ENCODE results near the gene GLRA3.
"Not testable (repeated sequence)": the region's sequence is repeated elsewhere in the genome, so short reads cannot be mapped to it uniquely, and the experiment has no call there.

GLRA3 gene

GRCh38 chr4:174853629-174854028 is 24.6 kb upstream of the GLRA3 start:
- H3K4me1 ChIP-seq (ENCODE audit: insufficient read depth, low read length): no peaks in the 10 kb centered on the region

GRCh38 chr4:174848596-174848995 is 19.5 kb upstream of the GLRA3 start:
- Histone ChIP-seq H3K36me3 (ENCODE audit: insufficient read depth, low read length) (no peaks in the 10 kb centered on the region), H3K9me3 (ENCODE audit: control insufficient read depth, insufficient read depth, low read length) (no peaks in the 10 kb centered on the region), H3K9ac (ENCODE audit: low read depth, low read length) (no peak overlapping the region), H3K4me1 (ENCODE audit: insufficient read depth, low read length) (no peaks in the 10 kb centered on the region)

More at GRCh38 chr4:174853629-174854028, 24.6 kb upstream of the GLRA3 start:
- Histone ChIP-seq H3K9me3 (ENCODE audit: control insufficient read depth, insufficient read depth, low read length) (no peaks in the 10 kb centered on the region), H3K36me3 (ENCODE audit: insufficient read depth, low read length) (no peaks in the 10 kb centered on the region), H3K9ac (ENCODE audit: low read depth, low read length) (no peak overlapping the region)

- no peaks in the 10 kb centered on the region for H3K9me3 ChIP-seq (ENCODE audit: control insufficient read depth, insufficient read depth, low read length)
- H3K9ac ChIP-seq (ENCODE audit: low read depth, low read length): no peak overlapping the region
- H3K36me3 ChIP-seq (ENCODE audit: insufficient read depth, low read length): no peaks in the 10 kb centered on the region
- no peaks in the 10 kb centered on the region for H3K4me1 ChIP-seq (ENCODE audit: insufficient read depth, low read length)
These were observed 18.9 kb upstream of the GLRA3 start for GRCh38 chr4:174847801-174848427.

GRCh38 chr4:174835536-174835935 is 6.5 kb upstream of the GLRA3 start:
- H3K4me1 ChIP-seq (ENCODE audit: insufficient read depth, low read length): no peaks in the 10 kb centered on the region
- no peaks in the 10 kb centered on the region for H3K36me3 ChIP-seq (ENCODE audit: insufficient read depth, low read length)
- no peaks in the 10 kb centered on the region for H3K9me3 ChIP-seq (ENCODE audit: control insufficient read depth, insufficient read depth, low read length)
- no peak overlapping the region for H3K9ac ChIP-seq (ENCODE audit: low read depth, low read length)

- no peaks in the 10 kb centered on the region for H3K4me1 ChIP-seq (ENCODE audit: insufficient read depth, low read length)
- H3K36me3 ChIP-seq (ENCODE audit: insufficient read depth, low read length): no peaks in the 10 kb centered on the region
- no peaks in the 10 kb centered on the region for H3K9me3 ChIP-seq (ENCODE audit: control insufficient read depth, insufficient read depth, low read length)
- no peak overlapping the region for H3K9ac ChIP-seq (ENCODE audit: low read depth, low read length)
These were observed 5.4 kb upstream of the GLRA3 start for GRCh38 chr4:174834477-174834876.

- Histone ChIP-seq H3K9me3 (ENCODE audit: control insufficient read depth, insufficient read depth, low read length) (no peaks in the 10 kb centered on the region), H3K4me1 (ENCODE audit: insufficient read depth, low read length) (no peaks in the 10 kb centered on the region), H3K9ac (ENCODE audit: low read depth, low read length) (no peak overlapping the region), H3K36me3 (ENCODE audit: insufficient read depth, low read length) (no peaks in the 10 kb centered on the region)
These were observed 2.4 kb downstream of the GLRA3 start for GRCh38 chr4:174826660-174827059.

- no peaks in the 10 kb centered on the region for H3K36me3 ChIP-seq (ENCODE audit: insufficient read depth, low read length)
- H3K9ac ChIP-seq (ENCODE audit: low read depth, low read length): no peak overlapping the region
- peaks cover 8% of the 10 kb centered on the region; the same call in 1 of the 2 replicates for H3K4me1 ChIP-seq (ENCODE audit: insufficient read depth, low read length)
- peaks cover 5% of the 10 kb centered on the region; the same call in 1 of the 2 replicates for H3K9me3 ChIP-seq (ENCODE audit: control insufficient read depth, insufficient read depth, low read length)
These were observed 13.8 kb downstream of the GLRA3 start for GRCh38 chr4:174815282-174815681.

- H3K36me3 ChIP-seq (ENCODE audit: insufficient read depth, low read length): no peaks in the 10 kb centered on the region
- H3K9ac ChIP-seq (ENCODE audit: low read depth, low read length): no peak overlapping the region
- H3K4me1 ChIP-seq (ENCODE audit: insufficient read depth, low read length): peaks cover 9% of the 10 kb centered on the region; the same call in 1 of the 2 replicates
- H3K9me3 ChIP-seq (ENCODE audit: control insufficient read depth, insufficient read depth, low read length): peaks cover 5% of the 10 kb centered on the region; the same call in 1 of the 2 replicates
These were observed 15.8 kb downstream of the GLRA3 start for GRCh38 chr4:174813292-174813691.

GRCh38 chr4:174810834-174811233 is 18.2 kb downstream of the GLRA3 start:
- no peaks in the 10 kb centered on the region for H3K36me3 ChIP-seq (ENCODE audit: insufficient read depth, low read length)
- H3K4me1 ChIP-seq (ENCODE audit: insufficient read depth, low read length): peaks cover 9% of the 10 kb centered on the region; the same call in 1 of the 2 replicates
- peaks cover 5% of the 10 kb centered on the region; the same call in 1 of the 2 replicates for H3K9me3 ChIP-seq (ENCODE audit: control insufficient read depth, insufficient read depth, low read length)
- no peak overlapping the region for H3K9ac ChIP-seq (ENCODE audit: low read depth, low read length)

GRCh38 chr4:174808836-174809235 is 20.2 kb downstream of the GLRA3 start:
- no peaks in the 10 kb centered on the region for H3K9me3 ChIP-seq (ENCODE audit: control insufficient read depth, insufficient read depth, low read length)
- peaks cover 9% of the 10 kb centered on the region; the same call in 1 of the 2 replicates for H3K4me1 ChIP-seq (ENCODE audit: insufficient read depth, low read length)
- H3K9ac ChIP-seq (ENCODE audit: low read depth, low read length): no peak overlapping the region
- no peaks in the 10 kb centered on the region for H3K36me3 ChIP-seq (ENCODE audit: insufficient read depth, low read length)

GRCh38 chr4:174808119-174808518 is 20.9 kb downstream of the GLRA3 start:
- Histone ChIP-seq H3K4me1 (ENCODE audit: insufficient read depth, low read length) (peaks cover 9% of the 10 kb centered on the region; the same call in 1 of the 2 replicates), H3K36me3 (ENCODE audit: insufficient read depth, low read length) (no peaks in the 10 kb centered on the region), H3K9ac (ENCODE audit: low read depth, low read length) (no peak overlapping the region), H3K9me3 (ENCODE audit: control insufficient read depth, insufficient read depth, low read length) (no peaks in the 10 kb centered on the region)

GRCh38 chr4:174805746-174806145 is 23.3 kb downstream of the GLRA3 start:
- no peak overlapping the region for H3K9ac ChIP-seq (ENCODE audit: low read depth, low read length)
- no peaks in the 10 kb centered on the region for H3K9me3 ChIP-seq (ENCODE audit: control insufficient read depth, insufficient read depth, low read length)
- H3K36me3 ChIP-seq (ENCODE audit: insufficient read depth, low read length): no peaks in the 10 kb centered on the region
- peaks cover 5% of the 10 kb centered on the region; the same call in 1 of the 2 replicates for H3K4me1 ChIP-seq (ENCODE audit: insufficient read depth, low read length)

GRCh38 chr4:174794543-174795094 is 34.4 kb downstream of the GLRA3 start:
- Histone ChIP-seq H3K36me3 (ENCODE audit: insufficient read depth, low read length) (no peaks in the 10 kb centered on the region), H3K9ac (ENCODE audit: low read depth, low read length) (no peak overlapping the region), H3K9me3 (ENCODE audit: control insufficient read depth, insufficient read depth, low read length) (no peaks in the 10 kb centered on the region; the same call in 1 of the 2 replicates), H3K4me1 (ENCODE audit: insufficient read depth, low read length) (no peaks in the 10 kb centered on the region)

GRCh38 chr4:174789657-174790056 is 39.4 kb downstream of the GLRA3 start:
- H3K36me3 ChIP-seq (ENCODE audit: insufficient read depth, low read length): no peaks in the 10 kb centered on the region
- H3K9me3 ChIP-seq (ENCODE audit: control insufficient read depth, insufficient read depth, low read length): no peaks in the 10 kb centered on the region
- H3K9ac ChIP-seq (ENCODE audit: low read depth, low read length): no peak overlapping the region
- no peaks in the 10 kb centered on the region for H3K4me1 ChIP-seq (ENCODE audit: insufficient read depth, low read length)

GRCh38 chr4:174778274-174778986 is 50.6 kb downstream of the GLRA3 start:
- not testable (repeated sequence) for H3K9me3 ChIP-seq (ENCODE audit: control insufficient read depth, insufficient read depth, low read length); H3K36me3 ChIP-seq (ENCODE audit: insufficient read depth, low read length); H3K4me1 ChIP-seq (ENCODE audit: insufficient read depth, low read length)
- peak overlapping the region; percentile 37 for H3K9ac ChIP-seq (ENCODE audit: low read depth, low read length)

Data from ES-I3 (cell line).